ENCODE measurements around the gene LLGL2.

LLGL2 gene

DNA sequence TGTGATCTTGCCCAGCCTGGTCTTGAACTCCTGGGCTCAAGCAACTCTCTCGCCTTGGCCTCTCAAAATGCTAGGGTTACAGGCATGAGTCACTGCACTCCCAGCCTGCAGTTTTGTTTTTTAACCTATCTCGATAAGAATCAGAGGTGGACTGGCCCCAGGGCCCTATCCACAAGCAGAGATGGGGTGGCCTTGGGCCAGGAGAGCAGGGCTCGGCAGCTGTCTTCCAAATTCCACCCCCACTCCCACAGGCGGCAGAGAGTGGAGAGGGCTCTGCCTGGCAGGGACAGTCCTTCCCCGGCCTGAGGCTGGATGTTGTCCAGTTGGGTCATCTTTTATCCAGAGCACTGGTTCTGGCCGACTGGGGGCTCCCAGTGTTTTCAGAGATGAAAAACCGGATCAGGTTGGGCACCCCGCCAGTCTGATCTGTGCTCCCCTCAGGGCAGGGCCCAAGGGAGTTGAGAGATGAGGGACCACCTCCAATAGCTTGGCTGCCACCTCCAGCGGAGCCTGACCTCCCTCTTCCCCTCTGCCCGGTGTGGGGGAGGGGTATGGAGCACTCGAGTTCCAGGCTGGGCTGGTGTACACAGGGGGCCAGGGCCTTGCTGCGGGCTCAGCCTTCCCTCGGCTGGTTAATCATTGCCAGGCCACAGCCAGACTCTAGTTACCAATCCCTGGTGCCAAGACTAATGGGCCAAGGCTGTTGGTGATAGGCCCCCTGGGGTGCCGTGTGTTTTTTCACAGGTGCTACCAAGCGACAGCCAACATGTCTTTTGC is 31.8 kb downstream of the LLGL2 start:
- H3K36me3 ChIP-seq (ENCODE audit: control insufficient read depth, insufficient read depth, low read length), result no peaks in the 10 kb centered on the region
- no peaks in the 10 kb centered on the region for H3K27me3 ChIP-seq (ENCODE audit: control insufficient read depth, insufficient read depth, low read length)
- no peak overlapping the region for H3K4me3 ChIP-seq (ENCODE audit: low read length)
- no peak overlapping the region for H3K9ac ChIP-seq (ENCODE audit: low read length)
- no peak overlapping the region for H3K27ac ChIP-seq (ENCODE audit: low read depth, low read length)
- no peaks in the 10 kb centered on the region for H3K4me1 ChIP-seq (ENCODE audit: control insufficient read depth, insufficient read depth, low read length)

GRCh38 chr17:75557852-75558665 is 32.6 kb downstream of the LLGL2 start:
- Histone ChIP-seq H3K4me3 (ENCODE audit: low read length) (no peak overlapping the region), H3K36me3 (ENCODE audit: control insufficient read depth, insufficient read depth, low read length) (peaks cover 2% of the 10 kb centered on the region), H3K27ac (ENCODE audit: low read depth, low read length) (no peak overlapping the region)

GRCh38 chr17:75558666-75559530 is 33.4 kb downstream of the LLGL2 start:
- Histone ChIP-seq H3K4me1 (ENCODE audit: control insufficient read depth, insufficient read depth, low read length) (no peaks in the 10 kb centered on the region), H3K4me3 (ENCODE audit: low read length) (no peak overlapping the region), H3K9ac (ENCODE audit: low read length) (no peak overlapping the region), H3K27ac (ENCODE audit: low read depth, low read length) (no peak overlapping the region), H3K36me3 (ENCODE audit: control insufficient read depth, insufficient read depth, low read length) (peaks cover 2% of the 10 kb centered on the region), H3K27me3 (ENCODE audit: control insufficient read depth, insufficient read depth, low read length) (no peaks in the 10 kb centered on the region)

More at GRCh38 chr17:75557852-75558665, 32.6 kb downstream of the LLGL2 start:
- Histone ChIP-seq H3K9ac (ENCODE audit: low read length) (no peak overlapping the region), H3K4me1 (ENCODE audit: control insufficient read depth, insufficient read depth, low read length) (no peaks in the 10 kb centered on the region), H3K27me3 (ENCODE audit: control insufficient read depth, insufficient read depth, low read length) (no peaks in the 10 kb centered on the region)

- H3K27ac ChIP-seq (ENCODE audit: low read depth, low read length), result no peak overlapping the region
- peaks cover 2% of the 10 kb centered on the region for H3K36me3 ChIP-seq (ENCODE audit: control insufficient read depth, insufficient read depth, low read length)
- H3K27me3 ChIP-seq (ENCODE audit: control insufficient read depth, insufficient read depth, low read length), result no peaks in the 10 kb centered on the region
- H3K4me3 ChIP-seq (ENCODE audit: low read length), result no peak overlapping the region
- H3K9ac ChIP-seq (ENCODE audit: low read length), result no peak overlapping the region
- H3K4me1 ChIP-seq (ENCODE audit: control insufficient read depth, insufficient read depth, low read length), result no peaks in the 10 kb centered on the region
These were observed 34.5 kb downstream of the LLGL2 start for GRCh38 chr17:75559958-75560533.

- Histone ChIP-seq H3K27ac (ENCODE audit: low read depth, low read length) (no peak overlapping the region), H3K27me3 (ENCODE audit: control insufficient read depth, insufficient read depth, low read length) (no peaks in the 10 kb centered on the region), H3K36me3 (ENCODE audit: control insufficient read depth, insufficient read depth, low read length) (peaks cover 2% of the 10 kb centered on the region), H3K4me3 (ENCODE audit: low read length) (no peak overlapping the region), H3K9ac (ENCODE audit: low read length) (no peak overlapping the region), H3K4me1 (ENCODE audit: control insufficient read depth, insufficient read depth, low read length) (no peaks in the 10 kb centered on the region)
These were observed 36.6 kb downstream of the LLGL2 start for GRCh38 chr17:75561927-75562603.

DNA sequence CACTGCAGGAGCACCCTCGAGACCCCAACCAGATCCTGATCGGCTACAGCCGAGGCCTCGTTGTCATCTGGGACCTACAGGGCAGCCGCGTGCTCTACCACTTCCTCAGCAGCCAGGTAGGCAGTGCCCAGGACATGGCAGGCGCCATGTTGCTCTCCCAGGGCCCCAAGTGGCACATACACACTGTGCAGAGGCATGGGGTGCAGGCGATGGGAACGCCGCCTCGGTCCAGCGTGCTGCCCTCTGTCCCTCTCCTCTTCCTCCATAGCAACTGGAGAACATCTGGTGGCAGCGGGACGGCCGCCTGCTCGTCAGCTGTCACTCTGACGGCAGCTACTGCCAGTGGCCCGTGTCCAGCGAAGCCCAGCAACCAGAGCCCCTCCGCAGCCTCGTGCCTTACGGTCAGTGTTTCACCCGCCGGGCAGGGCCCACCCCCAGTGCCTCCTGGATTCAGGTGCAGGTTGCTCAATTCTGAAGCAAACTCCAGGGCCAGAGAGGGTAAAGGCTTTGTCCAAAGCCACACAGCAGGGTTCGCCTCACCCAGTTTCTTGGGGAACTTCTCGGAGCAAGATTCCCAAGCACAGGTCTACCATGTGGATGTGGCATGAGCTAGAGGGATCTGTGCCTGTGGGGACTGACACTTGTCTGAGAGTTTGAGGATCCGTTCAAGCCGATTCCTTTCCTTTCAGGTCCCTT is 37.7 kb downstream of the LLGL2 start:
- H3K9ac ChIP-seq (ENCODE audit: low read length), result no peak overlapping the region
- H3K36me3 ChIP-seq (ENCODE audit: control insufficient read depth, insufficient read depth, low read length), result peaks cover 2% of the 10 kb centered on the region
- H3K4me3 ChIP-seq (ENCODE audit: low read length), result no peak overlapping the region

DNA sequence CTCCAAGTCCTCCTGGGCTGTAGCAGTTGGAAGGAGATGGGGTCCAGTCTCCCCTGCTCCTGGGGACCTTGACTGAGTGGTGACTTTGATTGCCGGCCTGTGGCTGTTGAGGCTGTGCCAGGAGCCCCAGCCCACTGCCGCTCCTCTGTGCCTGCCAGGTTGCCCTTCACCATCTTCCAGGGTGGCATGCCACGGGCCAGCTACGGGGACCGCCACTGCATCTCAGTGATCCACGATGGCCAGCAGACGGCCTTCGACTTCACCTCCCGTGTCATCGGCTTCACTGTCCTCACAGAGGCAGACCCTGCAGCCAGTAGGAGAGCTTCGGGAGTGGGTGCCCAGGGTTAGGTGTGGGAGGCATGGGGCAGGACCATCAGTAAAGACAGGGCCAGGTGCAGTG is 38.7 kb downstream of the LLGL2 start:
- Histone ChIP-seq H3K27me3 (ENCODE audit: control insufficient read depth, insufficient read depth, low read length) (no peaks in the 10 kb centered on the region), H3K27ac (ENCODE audit: low read depth, low read length) (no peak overlapping the region), H3K36me3 (ENCODE audit: control insufficient read depth, insufficient read depth, low read length) (peaks cover 2% of the 10 kb centered on the region), H3K4me1 (ENCODE audit: control insufficient read depth, insufficient read depth, low read length) (no peaks in the 10 kb centered on the region), H3K9ac (ENCODE audit: low read length) (no peak overlapping the region), H3K4me3 (ENCODE audit: low read length) (no peak overlapping the region)

More for the DNA sequence above, 37.7 kb downstream of the LLGL2 start:
- no peaks in the 10 kb centered on the region for H3K27me3 ChIP-seq (ENCODE audit: control insufficient read depth, insufficient read depth, low read length)
- no peak overlapping the region for H3K27ac ChIP-seq (ENCODE audit: low read depth, low read length)
- H3K4me1 ChIP-seq (ENCODE audit: control insufficient read depth, insufficient read depth, low read length), result no peaks in the 10 kb centered on the region

DNA sequence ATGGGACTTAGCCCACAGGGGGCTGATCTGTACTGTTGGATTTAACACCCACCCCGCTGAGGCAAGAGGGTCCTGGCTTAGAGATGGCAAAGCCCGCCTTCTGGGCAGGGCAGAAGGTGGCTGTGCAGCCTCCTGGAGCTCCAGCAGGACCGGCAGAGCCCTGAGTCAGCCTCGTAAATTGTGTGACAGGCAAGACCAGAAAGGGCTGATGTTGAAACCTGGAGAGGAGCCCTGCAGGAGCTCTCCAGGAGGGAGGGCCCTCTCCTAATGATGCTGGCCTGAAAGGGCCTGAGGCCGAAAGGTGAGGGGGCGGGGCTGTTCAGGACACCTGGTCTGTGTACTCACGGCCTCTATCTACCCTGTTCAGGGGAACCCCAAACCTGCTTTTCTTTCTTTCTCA is 39.6 kb downstream of the LLGL2 start:
- no peaks in the 10 kb centered on the region for H3K27me3 ChIP-seq (ENCODE audit: control insufficient read depth, insufficient read depth, low read length)
- H3K36me3 ChIP-seq (ENCODE audit: control insufficient read depth, insufficient read depth, low read length), result peaks cover 2% of the 10 kb centered on the region
- H3K27ac ChIP-seq (ENCODE audit: low read depth, low read length), result no peak overlapping the region
- H3K4me3 ChIP-seq (ENCODE audit: low read length), result no peak overlapping the region
- H3K9ac ChIP-seq (ENCODE audit: low read length), result no peak overlapping the region
- no peaks in the 10 kb centered on the region for H3K4me1 ChIP-seq (ENCODE audit: control insufficient read depth, insufficient read depth, low read length)

DNA sequence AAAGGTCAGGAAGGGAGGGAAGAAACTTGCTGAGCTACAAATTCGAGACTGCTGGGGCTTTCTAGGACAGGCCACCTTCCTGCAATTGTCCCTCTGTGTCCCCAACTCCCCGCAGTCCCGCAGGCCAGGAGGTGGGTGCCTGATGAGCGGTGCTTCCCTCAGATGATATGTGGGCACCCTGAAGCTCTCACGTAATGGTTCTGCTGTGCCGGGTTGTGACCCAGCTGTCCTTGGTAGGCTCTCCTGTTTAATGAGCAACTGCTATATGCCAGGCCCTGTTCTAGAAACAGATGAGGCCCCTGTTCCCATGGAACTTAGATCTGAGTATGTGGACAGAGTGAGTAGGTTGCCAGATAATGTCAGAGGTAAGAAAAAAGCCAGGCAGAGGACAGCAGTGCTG is 40.1 kb downstream of the LLGL2 start:
- Histone ChIP-seq H3K4me1 (ENCODE audit: control insufficient read depth, insufficient read depth, low read length) (no peaks in the 10 kb centered on the region), H3K27me3 (ENCODE audit: control insufficient read depth, insufficient read depth, low read length) (no peaks in the 10 kb centered on the region), H3K27ac (ENCODE audit: low read depth, low read length) (no peak overlapping the region), H3K9ac (ENCODE audit: low read length) (no peak overlapping the region), H3K36me3 (ENCODE audit: control insufficient read depth, insufficient read depth, low read length) (peaks cover 2% of the 10 kb centered on the region), H3K4me3 (ENCODE audit: low read length) (no peak overlapping the region)

- Histone ChIP-seq H3K27me3 (ENCODE audit: control insufficient read depth, insufficient read depth, low read length) (no peaks in the 10 kb centered on the region), H3K4me3 (ENCODE audit: low read length) (no peak overlapping the region), H3K36me3 (ENCODE audit: control insufficient read depth, insufficient read depth, low read length) (peaks cover 2% of the 10 kb centered on the region), H3K27ac (ENCODE audit: low read depth, low read length) (no peak overlapping the region), H3K9ac (ENCODE audit: low read length) (no peak overlapping the region), H3K4me1 (ENCODE audit: control insufficient read depth, insufficient read depth, low read length) (no peaks in the 10 kb centered on the region)
These were observed 40.9 kb downstream of the LLGL2 start for GRCh38 chr17:75566416-75566815.

DNA sequence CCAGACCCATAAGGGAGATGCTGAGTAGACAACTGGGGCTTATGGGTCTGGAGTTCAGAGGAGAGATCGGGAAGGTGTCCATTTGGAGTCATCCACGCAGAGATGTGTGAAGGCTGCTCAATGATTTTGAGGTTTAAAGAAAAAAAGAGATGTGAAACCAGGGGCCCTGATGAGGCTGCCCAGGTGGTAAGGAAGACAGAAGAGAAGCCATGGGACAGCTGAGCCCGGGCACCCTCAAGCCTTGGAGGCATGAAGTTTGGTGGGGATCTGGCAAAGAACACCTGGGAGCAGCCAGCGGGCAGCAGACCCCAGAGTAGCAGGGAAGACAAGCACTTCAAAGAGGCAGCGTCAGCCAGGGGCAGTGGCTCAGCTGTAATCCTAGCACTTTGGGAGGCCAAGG is 41.3 kb downstream of the LLGL2 start:
- no peaks in the 10 kb centered on the region for H3K27me3 ChIP-seq (ENCODE audit: control insufficient read depth, insufficient read depth, low read length)
- H3K4me3 ChIP-seq (ENCODE audit: low read length), result no peak overlapping the region
- H3K9ac ChIP-seq (ENCODE audit: low read length), result no peak overlapping the region
- H3K4me1 ChIP-seq (ENCODE audit: control insufficient read depth, insufficient read depth, low read length), result no peaks in the 10 kb centered on the region
- peaks cover 2% of the 10 kb centered on the region for H3K36me3 ChIP-seq (ENCODE audit: control insufficient read depth, insufficient read depth, low read length)
- H3K27ac ChIP-seq (ENCODE audit: low read depth, low read length), result no peak overlapping the region
